ENCODE results near the gene LARP1B. TPM values are rescaled to one million over a fixed set of nuclear protein-coding genes. Genes with fewer than 3 reads are reported as not detected.
"Not testable (repeated sequence)": the region's sequence is repeated elsewhere in the genome, so short reads cannot be mapped to it uniquely, and the experiment has no call there.

Gene LARP1B
- total RNA-seq, 1 donor from 2014 or later, result 15.4 TPM

DNA sequence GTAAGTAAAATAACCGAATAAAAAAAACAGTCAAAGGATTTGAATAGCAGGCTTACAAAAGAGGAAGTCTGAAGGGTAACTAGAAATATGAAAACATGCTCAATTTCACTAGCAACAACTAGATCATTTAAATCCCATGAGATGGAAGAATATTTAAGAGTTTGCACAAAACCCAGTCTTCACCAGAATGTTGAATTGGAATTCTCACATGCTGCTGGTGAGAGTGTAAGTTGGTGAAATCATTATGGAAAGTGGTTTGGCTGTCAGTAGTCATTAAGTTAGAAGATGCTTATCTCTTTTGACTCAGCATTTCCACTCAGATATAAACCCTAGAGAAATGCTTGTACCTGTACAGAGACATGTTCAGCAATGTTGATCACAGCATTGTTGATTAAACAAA, 116.4 kb downstream of the LARP1B start:
- DNase-seq (ENCODE audit: missing footprints), result no peak
- ATAC-seq, result no peak
- intact Hi-C loops (cut with DNase I), result no loop called here

DNA sequence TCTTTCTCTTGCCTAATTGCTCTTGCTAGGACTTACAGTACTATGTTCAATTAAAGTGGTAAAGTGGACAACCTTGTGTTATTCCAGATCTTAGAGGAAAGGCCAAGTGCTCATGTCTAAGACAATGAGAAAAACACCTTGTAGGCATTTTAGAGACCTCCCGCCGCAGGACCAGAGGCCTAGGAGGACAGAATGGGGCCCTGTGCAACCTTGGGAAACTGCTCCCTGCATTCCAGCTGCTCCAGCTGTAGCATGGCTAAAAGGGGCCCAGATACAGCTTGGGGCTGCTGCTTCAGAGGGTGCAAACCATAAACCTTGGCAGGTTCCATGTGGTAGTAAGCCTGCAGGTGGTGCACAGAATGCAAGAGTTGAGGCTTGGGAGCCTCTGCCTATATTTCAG, 125.5 kb downstream of the LARP1B start:
- no peak for ATAC-seq
- intact Hi-C loops (cut with DNase I), result no loop called here
- no peak for DNase-seq (ENCODE audit: missing footprints)

DNA sequence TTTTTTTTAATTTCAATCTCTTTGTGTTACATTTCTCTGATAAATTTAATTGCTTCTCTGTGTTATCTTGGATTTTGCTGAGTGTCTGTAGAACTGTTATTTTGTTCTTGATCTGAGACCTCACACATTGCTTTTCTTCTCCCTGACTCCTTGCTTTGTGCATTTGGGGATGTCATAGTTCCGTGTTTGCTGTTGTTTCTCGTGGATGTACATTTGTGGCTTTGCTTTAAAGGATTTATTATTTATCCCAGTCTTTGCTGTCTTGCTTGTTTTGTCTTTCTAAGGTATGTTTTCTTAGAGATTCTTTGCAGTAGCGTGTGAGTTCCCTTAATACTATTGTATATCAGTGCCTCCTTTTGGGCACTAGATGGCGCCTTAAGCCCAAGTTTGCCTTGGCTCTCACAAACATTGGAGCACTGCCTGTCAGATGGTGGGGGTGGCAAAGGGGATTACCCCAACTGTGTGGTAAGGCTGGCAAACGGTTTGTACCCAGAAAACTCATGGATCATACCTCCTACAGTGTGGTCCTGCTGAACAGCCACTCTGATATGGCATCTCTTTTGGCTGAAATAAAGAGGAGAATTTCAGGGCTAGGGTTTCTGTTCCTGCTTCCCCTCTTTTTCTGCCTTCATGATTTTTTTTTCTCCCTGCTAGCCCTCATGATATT, 130.1 kb downstream of the LARP1B start:
- peak; percentile 67 for DNase-seq (ENCODE audit: missing footprints)
- peak; percentile 71 for ATAC-seq
- intact Hi-C loops (cut with DNase I), result loop anchor here (2.0 to 5.0 kb wide), 2 partner anchors 81 to 672 kb away; no protein-coding TSS in a partner anchor

DNA sequence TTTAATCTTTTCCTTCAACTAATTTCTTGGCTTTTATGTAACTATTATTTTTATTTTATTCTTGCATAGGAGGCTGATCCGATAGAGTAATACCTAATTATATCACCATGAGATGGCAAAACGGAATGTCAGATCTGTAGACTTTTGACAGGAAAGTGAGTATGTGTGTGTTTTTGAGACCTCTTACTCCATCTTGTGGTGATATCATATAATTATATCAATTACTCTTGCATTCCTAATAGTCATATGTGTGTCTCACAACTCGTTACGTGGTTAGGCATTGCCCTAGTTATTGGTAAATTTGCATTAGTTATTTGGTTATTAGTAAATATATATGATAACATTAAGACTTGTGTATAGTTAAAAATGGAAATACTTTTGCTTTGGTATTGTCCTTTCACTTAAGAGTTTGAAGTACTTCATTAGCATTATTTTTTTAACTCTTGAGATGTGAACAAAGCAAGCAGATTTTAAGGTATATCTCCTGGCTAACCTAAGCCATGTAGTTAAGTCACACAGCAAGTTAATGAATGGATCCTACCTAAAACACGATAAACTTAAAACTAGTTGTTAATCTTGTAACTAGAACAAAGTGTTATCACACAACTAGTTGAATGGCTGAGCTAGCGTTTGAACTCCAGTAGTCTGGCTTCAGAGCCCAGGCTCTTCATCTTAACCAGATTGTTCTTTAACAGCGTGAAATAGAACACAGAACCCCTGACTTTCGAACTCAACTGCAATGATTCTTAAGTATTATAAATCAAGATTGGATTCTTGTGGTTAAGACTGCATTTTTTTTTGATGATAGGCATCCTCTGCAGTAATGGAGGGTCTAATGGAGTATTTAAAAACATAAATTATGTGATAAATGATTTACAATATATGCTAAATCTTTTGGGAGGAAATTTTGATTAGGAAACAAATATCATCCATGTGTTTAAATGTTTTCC, 159.4 kb downstream of the LARP1B start:
- intact Hi-C loops (cut with DNase I), result no loop called here
- ATAC-seq, result no peak
- no peak for DNase-seq (ENCODE audit: missing footprints)

DNA sequence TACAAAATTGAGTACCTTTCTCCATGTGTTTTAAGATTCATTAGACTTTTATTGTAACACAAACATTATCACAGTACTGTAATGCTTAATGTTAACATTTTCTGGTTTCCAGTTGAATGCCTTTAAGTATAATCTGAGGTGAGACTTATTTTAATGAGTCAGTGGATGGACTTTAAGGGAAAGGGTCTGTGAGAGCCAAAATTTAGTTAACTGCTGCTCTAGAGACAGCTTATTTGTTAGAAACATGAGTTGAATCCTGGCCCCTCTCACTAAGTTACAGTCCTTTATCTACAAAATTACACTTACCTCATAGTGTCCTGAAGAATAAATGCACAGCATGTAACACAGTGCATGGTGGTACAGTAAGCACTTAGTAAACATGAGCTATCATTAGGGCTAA, 160.5 kb downstream of the LARP1B start:
- no peak for ATAC-seq
- intact Hi-C loops (cut with DNase I), result no loop called here

DNA sequence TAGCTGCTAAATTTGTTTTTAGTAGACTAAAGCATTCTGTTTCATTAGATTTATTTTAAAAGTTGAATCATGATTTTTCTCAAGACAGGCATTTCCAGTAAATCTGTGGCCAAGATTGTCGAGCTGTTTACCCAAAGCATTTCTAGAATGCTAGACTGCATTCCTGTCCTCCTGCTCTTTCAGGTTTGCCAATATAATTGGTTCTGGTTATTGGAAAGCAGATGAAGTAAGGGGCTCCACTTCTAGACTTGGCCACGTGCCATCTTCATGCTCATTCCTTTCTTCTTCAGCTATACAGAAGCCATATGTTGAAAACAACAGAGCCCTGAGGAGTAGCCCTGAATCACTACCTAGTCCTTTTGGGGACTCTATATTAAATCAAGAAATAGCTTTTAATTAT, 164.0 kb downstream of the LARP1B start:
- no peak for ATAC-seq
- intact Hi-C loops (cut with DNase I), result no loop called here
- DNase-seq (ENCODE audit: missing footprints), result no peak

More for the DNA sequence above, 160.5 kb downstream of the LARP1B start:
- DNase-seq (ENCODE audit: missing footprints), result no peak

DNA sequence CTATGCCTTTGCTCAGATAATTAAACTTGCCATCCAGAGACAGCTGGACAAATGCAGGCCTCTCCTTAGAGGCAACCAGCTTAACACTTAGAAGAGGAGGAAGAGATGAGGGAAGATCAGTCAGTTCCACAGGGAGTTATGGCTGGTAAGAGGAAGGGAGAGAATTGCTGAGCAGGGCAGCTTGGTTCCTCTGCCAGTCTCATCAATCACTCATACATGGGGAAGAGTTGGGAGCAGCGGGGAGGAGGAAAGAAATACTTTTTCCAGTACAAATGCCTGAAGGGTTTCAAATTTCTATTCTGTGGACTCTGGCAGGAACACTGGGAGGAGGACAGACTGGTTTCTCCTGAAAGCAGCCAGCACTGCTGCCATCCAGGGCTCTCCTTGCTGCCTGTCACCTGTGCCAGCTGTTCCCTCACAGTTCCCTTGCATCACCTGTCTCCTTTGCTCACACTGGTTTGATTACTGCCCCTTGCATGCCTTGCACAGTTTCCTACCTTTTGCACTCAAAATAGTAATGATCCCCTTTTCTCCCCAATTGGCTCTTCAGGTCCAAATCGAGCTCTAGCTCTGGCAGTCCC, 167.0 kb downstream of the LARP1B start:
- ATAC-seq, result no peak
- intact Hi-C loops (cut with DNase I), result no loop called here
- no peak for DNase-seq (ENCODE audit: missing footprints)

DNA sequence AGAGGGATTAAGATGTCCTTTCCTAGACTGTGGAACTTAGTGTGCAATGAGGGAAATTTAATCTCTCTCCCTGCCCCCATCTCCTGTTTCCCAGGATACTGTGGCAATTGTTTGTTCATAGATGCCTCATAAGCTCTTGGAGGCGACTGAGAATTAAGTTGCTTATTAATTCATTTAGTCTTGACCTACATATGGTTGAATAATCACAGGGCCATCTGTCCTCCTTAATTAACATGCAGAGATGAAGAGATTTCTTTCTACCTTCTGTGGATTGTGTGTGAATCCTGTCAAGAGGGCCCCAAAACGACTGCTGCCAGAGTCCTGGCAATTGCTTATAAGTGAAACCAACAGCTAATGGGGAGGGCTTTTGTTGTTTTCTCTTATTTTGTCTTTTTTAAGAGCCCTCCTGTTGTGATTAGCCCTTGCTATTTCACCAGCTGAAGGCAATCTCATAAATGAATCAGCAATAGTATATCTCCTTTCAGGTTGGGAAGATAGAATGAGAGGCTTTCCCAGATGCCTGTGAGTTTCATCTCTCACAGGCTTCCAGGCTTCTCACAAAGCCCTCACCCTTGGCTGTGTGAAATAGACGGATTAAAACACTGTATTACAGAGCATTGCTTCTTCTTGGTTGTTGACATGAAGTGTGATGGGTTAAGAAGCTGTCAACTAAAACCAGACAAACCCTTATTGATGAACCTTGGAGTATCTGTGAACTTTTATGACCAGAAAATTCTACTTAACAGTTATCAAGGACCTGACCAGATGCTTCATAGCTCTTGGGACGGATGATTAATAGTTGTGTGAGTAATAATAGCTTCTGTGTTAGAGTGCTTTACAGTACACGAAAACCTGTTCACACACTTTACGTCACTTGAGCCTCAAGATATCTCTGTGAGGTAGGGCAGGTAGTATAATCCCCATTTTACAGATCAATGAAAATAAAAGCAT, 168.0 kb downstream of the LARP1B start:
- ATAC-seq (no peak), DNase-seq (ENCODE audit: missing footprints) (no peak)
- intact Hi-C loops (cut with DNase I), result no loop called here

DNA sequence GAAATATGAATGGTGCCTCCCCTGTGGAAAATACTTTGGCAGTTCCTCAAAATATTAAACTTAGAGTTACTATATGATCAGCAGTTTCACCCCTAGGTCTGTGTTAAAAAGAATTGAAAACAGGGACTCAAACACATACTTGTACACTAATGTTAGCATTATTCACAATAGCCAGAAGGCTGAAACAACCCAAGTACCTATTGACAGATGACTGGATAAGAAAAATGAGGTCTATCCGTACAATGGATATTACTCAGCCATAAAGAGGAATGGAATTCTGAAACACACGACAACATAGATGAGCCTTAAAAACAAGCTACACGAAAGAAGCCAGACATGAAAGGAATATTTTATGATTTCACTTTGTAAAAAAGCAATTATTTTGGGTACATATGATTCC, 171.6 kb downstream of the LARP1B start:
- no peak for DNase-seq (ENCODE audit: missing footprints)
- intact Hi-C loops (cut with DNase I), result no loop called here
- no peak for ATAC-seq

DNA sequence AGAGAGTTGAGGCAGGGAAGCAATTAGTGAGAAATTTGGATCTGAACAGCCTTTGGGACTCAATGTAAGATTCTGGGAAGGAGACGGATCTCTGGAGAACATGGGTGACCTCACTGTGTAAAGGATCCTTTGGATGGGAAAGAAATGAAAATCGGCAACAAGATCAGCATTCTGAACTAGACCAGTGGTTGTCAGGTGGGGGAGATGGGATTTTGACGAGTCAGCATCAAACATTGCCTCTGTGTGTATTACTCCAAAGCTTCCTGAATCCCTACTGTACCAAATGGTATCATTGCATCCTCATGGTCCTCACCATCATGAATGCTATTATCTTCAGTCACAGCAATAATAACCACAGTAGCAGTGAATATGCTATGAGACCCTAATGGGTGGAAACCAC, 173.7 kb downstream of the LARP1B start:
- intact Hi-C loops (cut with DNase I), result no loop called here
- ATAC-seq (no peak), DNase-seq (ENCODE audit: missing footprints) (no peak)

DNA sequence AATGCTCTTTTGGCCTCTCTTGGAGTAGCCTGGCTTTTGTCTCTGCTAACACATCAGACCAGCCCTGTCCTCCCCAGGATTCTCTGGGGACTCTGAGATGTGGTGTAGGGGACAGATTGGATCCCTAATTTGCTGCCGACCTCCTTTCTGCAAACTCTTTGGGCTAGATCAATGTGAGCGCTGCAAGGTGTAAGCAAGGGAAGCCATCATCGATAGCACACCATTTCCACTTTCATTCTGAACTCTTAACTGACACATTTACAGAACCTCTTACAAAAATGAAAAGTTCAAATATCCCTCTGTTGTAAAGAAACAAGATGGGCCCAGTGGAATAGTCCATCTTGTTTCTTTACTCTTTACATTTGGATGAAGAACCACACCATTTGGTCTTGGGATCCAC, 179.9 kb downstream of the LARP1B start:
- intact Hi-C loops (cut with DNase I), result no loop called here
- DNase-seq (ENCODE audit: missing footprints), result no peak
- ATAC-seq, result no peak

DNA sequence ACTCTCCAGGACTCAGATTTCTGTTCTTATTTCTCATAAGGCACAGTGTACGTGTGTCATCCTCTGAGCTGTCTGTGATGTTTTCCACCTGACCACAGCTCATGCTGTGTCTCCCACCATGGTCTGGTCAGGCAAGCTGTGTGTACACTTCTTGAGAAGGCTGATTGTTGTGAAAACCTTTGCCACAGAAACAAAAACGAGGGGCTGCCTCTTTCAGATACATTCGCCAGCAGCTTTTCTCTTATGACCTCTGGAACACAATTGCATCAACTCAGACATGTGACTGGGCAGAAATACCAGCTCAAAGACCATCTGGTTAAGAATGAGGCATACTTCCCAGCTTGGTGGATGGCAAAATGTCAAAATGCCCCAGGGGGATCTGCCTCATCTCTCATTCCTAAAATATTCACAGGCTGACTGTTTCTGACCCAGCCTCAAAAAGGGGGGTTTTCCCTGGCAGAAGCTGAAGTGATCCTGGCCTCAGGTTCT, 180.4 kb downstream of the LARP1B start:
- intact Hi-C loops (cut with DNase I), result no loop called here
- no peak for ATAC-seq
- DNase-seq (ENCODE audit: missing footprints), result no peak

DNA sequence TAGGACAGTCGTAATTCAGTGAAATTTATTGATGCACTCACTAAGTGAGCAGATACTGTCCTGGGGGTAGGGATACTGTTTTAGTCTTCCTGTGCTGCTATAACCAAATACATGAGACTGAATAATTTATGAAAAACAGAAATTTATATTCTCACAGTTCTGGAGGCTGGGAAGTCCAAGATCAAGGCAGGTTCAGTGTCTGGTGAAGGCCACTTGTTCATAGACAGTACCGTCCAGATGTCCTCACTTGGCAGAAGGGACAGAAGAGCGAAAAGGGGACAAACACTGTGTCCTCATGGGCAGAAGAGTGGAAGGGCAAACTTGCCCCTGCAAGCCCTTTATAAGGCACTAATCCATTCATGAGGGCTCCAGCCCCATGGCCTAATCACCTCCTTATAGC, 180.9 kb downstream of the LARP1B start:
- ATAC-seq, result no peak
- intact Hi-C loops (cut with DNase I), result no loop called here
- no peak for DNase-seq (ENCODE audit: missing footprints)

DNA sequence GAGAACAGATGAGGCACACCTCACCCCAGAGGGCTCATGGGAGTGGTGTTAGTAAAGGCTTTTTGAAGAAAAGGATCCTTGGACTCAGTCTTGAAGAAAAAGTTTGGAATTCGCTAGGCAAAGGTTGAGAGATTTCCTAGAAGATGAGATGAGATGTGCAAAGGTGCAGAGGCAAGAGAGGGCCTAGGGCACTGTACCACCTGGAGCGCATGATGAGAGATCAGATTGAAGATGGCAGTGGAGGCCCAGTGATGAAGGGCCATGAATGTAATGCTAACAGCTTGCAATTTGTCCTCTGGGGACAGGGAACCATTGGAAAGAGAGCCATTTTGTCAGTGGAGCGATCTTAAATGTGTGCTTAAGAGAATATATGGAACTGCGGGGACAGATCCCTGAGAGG, 181.5 kb downstream of the LARP1B start:
- intact Hi-C loops (cut with DNase I), result no loop called here

DNA sequence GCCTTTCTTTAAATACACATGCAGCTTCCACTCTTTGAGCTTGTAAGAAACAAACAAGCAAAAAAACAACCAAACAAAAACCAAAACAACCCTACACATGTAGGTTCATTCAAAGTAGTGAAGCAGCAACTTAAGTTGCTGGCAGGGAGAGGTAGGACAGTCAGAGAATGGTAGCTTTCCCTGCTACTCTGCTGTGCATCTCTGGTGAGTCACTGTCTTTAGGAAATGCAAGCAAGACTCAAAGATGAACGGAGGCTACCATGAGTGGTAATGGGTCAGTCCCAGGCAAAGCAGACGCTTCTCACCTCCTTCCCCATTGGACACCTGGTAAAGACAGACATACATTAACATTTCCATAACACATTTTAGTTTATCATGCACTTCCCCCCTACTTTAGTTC, 183.3 kb downstream of the LARP1B start:
- no peak for ATAC-seq

More for the DNA sequence above, 181.5 kb downstream of the LARP1B start:
- ATAC-seq, result no peak
- DNase-seq (ENCODE audit: missing footprints), result no peak

DNA sequence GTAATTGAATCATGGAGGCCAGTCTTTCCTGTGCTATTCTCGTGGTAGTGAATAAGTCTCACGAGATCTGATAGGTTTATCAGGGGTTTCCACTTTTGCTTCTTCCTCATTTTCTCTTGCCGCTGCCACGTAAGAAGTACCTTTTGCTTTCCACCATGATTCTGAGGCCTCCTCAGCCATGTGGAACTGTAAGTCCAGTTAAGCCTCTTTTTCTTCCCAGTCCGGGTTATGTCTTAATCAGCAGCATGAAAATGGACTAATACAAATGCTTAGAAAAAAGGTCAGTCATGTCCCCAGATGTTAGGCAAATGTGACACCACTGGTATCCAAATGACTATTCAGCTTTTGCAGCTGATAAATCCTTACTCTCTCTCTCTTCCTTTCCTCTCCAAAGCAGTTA, 184.3 kb downstream of the LARP1B start:
- intact Hi-C loops (cut with DNase I); ATAC-seq; DNase-seq (ENCODE audit: missing footprints): not testable (repeated sequence)

More for the DNA sequence above, 183.3 kb downstream of the LARP1B start:
- intact Hi-C loops (cut with DNase I), result no loop called here
- DNase-seq (ENCODE audit: missing footprints), result no peak

DNA sequence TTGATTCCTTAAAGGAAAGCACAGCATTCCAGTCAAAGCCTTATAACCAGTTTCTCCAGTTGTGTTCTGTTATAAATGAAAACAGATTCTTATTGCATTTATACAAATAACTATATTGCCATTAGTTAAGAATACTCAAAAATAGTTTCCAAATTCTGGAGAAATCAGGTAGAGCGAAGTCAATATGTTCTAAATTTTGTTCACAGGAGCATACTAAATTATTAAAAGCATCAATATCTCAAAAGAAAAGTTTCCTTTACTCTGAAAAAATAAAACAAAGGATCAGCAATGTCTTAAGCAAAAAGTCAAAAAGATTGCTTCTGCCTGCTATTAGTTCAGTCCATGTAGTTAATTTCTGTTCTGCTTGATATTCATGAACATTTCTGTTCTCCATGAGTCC, 186.8 kb downstream of the LARP1B start:
- no peak for ATAC-seq
- DNase-seq (ENCODE audit: missing footprints), result no peak
- intact Hi-C loops (cut with DNase I), result no loop called here

DNA sequence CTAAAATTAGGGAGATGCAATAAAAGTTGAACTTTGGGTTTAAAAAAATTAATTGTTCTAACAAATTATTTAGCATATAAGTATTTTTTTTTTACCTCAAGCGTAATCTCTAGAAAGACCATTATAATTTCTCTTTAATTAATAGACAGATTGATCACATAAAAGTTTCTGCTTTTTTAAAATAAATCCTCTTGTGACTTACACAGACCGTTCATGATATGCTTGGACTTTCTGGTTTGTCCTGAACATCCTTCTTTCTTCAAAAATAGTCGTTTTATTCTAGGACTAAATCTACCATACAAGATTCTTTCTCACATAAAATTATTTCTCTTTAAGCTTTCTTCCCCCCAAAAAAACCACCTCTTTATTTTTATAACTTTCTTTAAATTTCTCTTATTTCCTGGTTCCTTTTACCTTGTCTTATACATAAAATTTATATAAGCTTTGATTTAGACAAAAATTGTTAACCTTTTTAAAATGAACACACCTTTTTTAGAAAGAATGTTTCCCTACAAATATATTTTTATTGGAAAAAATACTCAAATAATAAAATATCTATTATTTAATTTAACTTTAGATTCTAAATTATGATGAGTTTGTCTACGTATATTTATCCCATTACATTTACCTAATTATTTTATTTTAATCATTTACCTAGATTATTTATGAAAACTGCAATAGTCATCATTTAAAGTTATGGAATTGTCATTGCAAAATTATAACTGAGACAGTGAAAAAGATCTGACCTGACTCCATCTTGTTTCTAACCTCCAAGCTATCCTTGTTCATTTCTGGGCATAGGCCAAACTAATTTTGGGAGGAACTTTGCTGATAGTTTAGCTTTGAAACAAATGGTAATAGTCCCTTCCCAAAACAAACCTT, 188.9 kb downstream of the LARP1B start:
- intact Hi-C loops (cut with DNase I), result no loop called here
- ATAC-seq, result no peak
- DNase-seq (ENCODE audit: missing footprints), result no peak
